SIG-M5 treated with dmso at 0.1 percent for 504 hours (cell line): ENCODE data around the gene ASIC1.

Experiments used
- DNase-seq: peaks from one replicate; lab custom pipeline; 2025; ENCODE audit not compliant: unreplicated experiment; lab: John Stamatoyannopoulos, UW

Gene ASIC1

DNA sequence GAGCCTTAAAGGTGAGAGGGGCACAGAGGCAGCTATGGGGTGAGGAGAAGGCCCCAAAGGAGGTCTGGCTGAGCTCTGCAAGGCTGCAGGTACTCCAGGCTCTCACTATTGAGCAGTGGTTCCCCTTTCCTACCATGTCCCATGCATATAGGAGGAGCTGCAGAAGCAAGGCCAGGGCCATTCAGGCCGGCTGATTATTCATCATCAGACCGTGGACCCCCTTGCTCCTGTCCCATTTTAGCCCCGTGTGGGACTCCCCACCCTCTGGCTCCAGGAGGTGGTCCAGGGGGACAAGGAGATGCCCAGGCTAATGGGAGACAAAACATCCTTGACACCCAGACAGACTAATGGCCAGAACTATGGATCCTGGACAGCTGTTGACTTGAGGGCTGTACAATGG lies 49.5 kb downstream of the ASIC1 start:
- DNase-seq: no peak

DNA sequence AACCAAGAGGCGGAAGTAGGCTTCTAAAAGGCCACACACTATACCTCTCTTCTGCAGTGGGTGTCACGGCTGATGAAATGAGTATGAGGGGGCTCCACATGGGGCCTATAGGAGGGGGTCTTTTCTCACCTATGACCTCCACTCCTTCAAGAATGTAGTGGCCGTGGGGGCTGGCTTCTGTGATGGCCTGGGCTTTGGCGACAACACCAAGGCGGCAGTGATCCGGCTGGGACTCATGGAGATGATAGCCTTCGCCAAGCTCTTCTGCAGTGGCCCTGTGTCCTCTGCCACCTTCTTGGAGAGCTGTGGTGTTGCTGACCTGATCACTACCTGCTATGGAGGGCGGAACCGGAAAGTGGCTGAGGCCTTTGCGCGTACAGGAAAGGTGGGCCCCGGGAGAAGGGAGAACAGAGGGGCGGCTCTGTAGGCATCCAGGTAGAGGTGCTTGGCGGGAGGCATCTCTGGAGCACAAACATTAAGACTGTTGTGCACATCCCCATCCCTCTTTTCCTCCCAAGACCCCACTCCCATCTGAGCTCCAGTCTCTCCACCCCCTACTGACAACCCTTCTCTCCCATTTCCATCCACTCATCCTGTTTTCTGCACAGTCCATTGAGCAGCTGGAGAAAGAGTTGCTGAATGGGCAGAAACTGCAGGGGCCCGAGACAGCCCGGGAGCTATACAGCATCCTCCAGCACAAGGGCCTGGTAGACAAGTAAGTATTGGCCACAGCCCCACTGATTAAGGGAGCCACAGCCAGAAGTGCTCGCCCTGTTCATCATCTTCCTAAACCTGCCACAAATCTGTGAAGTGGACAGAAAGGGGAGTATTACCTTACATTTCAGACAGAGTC lies 50.2 kb downstream of the ASIC1 start:
- DNase-seq: no peak

DNA sequence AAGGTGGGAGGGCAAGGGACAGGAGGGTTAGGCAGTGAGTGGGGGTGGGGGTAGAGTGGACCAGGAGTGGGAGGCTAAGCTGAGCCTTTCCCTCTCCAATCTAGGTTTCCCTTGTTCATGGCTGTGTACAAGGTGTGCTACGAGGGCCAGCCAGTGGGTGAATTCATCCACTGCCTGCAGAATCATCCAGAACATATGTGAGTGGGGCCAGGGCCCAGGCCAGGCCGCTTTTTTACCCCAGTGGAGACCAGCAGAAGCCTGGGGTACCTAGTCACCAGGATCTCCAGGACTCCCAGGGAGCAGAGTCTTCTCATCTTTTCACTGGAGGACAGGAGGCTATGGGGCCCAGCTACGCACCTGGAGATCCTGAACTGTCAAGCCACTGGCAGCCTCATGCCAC lies 51.9 kb downstream of the ASIC1 start:
- no peak for DNase-seq

DNA sequence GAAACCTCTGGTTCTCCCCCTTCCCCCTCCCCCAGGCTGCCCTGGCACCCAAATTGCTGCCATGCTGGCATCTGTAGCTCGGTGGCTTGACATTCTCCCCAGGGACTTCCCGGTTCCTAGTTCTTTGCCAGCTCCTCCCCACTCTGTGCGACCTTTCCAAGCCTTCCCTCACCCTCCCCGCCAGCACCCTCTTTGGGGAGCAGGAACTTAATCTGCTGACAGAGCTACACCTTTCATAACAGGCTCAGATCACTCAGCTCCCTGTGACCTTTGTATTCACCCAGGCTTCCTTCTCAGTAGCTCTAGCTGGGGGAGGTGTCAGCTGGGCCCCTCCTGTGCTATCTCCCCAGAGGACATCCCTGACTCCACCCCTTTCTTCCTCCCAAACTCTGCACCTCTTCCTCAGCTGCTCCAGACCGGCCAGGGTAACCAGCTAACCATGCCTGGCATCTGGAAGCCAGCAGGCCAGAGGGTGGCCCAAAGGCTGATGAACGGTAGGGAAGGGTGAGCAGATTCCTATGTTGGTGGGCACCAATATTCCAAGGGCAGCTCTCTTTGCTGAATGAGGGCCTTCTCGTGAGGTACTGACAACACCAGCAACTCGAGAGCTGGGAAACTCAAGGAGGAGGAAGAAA lies 52.8 kb downstream of the ASIC1 start:
- DNase-seq: no peak

DNA sequence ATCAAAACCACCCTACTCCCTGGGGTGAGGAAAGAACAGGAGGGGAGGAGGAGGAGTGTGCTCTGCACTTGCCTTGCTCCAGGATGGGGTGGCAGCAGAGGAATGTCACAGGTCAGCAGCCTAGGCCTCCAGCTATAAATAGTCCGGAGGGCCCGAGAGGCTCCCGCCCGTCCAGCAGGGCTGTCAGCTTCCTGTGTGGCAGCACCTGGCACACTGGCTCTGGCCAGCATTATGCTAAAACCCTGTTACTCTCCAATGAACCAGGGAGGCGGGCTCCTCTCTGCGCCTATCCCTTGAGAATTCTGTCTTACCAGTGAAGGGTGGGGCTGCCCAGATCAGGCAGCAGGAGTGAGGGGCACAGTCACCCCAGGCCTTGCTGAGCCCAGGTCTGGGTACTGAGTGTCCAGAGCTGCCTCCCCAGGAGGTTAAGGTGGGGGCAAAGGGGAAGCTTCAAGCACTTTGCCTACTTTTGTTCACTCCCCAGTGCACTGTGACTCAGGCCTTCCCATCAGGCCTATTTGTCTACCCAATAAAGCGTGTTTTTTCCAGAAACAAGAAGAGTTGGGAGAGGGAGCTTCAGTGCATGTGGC lies 53.5 kb downstream of the ASIC1 start:
- peak; percentile 28 for DNase-seq

DNA sequence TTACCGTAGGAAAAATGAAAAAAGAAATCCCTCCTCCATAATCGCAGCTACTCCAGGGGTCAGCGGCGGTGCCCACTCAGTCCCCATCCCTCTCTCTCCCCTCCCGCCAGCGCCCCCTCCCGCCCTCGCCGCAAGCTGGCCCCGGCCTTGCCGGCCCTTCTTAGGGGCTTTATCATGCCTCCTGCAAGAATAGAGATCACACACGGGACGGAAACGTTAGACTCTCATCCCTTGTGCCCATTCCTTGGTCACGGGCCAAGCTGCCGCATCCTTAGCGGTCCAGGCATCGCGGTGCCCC lies 53.9 kb downstream of the ASIC1 start:
- no peak for DNase-seq

DNA sequence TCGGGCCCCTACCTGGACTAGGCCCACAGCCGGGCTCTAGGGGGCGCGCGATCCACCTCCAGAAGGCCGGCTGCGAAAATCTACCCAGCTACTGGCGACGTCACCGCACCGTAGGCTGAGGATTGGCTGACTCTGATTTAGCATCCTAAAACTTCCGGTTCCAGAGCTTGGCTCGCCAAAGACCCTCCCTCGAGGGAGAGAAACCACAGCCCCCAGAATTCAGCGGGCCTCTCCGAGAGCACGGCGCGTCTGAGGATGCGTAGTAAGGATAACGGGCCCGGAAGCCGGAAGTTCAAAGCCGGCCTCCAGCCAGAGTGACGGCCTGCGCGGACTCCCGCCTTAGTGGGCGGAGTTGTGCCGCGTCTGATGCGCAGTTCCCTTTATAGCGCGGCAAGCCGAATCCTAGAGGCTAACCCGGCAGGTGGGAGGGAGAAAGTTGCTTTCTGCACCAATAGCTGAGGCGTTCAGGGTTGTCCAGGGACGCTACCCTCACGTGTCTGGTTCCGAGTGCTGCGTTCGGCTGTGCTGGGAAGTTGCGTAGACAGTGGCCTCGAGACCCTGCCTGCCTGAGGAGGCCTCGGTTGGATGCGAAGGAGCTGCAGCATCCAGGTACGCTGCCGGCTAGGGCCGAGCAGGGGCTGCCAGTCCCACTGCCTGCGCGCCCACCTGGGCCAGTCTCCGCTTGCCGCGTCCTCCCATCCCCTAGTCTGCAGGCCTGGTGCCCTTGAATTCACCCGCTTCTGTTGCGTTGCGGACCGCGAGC lies 54.5 kb downstream of the ASIC1 start, which contains the start of gene COX14:
Gene COX14 (plus strand): TSS at position 544 of the 763 bp plus-strand sequence. CDS start 7,808 bp downstream, outside the sequence.
- DNase-seq: peak; percentile 100

DNA sequence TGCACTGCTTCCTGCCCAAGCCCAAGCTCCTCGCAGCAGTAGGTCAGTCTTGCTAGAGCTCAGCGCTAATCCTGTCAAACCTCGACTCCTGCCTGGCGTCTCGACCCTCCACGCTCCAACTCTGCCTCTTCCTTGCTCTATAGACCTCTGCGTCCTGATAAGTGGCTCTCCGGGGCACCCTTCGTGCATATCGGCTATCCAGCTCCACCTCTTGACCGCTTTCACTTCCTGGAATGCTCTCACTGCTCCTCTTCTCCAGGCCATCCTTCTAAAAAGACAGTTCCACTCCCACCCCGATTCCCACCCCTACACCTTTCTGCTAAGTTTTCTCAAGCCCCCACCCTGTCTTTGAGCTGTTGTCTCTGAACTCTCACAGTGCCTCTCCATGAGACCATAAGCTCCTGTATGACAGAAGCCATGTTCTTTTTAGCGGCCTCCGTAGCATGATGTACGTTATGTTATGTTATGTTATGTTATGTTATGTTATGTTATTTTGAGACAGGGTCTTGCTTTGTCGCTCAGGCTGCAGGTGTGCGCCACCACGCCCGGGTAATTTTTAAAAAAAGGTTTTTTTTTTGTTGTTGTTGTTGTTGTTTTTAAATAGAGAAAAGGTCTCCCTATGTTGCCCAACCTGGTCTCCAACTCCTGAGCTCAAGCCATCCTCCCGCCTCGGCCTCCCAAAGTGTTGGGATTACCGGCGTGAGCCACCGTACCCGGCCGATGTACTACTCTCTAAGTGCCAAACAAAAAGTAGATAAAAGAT lies 55.2 kb downstream of the ASIC1 start:
- DNase-seq: peak; percentile 78

DNA sequence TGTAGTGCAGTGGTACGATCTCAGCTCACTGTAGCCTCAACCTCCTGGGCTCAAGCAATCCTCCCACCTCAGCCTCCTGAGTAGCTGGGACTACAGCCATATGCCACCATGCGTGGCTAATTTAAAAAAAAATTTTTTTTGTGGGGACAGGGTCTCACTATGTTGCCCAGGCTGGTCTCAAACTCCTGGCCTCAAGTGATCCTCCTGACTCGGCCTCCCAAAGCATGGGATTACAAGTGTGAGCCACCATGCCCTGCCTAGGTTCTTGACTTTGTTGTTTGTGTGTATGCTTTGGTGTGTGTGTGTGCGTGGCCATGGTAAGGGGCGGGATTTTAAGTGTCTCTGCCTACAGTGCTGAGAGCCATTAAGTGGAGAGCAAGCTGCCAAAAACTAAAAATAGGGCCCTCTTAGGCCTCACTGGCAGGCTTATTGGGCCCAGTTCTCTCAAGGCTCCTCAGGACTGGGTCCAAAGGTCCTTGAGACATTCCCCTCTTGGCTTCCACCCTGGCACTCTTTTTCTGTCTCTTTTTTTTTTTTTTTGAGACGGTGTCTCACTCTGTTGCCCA lies 59.7 kb downstream of the ASIC1 start:
- no peak for DNase-seq

DNA sequence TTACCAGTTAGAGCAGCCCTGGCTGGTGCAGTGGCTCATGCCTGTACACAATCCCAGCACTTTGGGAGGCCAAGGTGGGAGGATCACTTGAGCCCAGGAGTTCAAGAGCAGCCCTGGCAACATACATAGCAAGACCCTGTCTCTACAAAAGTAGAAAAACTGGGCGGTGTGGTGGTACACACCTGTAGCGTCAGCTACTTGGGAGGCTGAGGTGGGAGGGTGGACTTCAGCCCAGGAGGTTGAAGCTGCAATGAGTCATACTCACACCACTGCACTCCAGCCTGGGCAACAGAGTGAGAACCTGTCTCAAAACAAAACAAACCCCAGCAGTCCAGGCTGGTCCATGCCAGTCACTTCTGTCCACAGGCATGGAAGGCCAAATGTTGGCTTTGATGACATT lies 62.0 kb downstream of the ASIC1 start:
- DNase-seq: no peak

DNA sequence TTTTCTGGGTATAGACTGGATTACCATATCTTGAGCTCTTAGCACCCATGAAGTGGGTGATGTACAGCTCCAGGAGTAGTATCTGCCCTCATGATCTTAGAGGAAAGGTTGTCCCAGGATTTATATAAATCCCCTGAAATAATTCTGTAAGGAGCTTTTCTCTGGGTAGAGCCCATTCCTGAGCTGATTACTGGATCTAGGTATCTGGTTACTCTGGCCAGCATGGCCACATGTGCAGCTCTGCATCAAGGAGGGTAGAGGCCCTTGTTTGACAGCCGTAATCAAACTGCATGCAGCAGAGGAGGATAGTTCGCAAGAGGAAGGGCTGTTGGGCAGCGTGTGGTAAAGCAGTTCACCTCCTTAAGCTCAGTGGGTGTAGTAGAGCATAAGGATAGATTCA lies 63.1 kb downstream of the ASIC1 start:
- no peak for DNase-seq

DNA sequence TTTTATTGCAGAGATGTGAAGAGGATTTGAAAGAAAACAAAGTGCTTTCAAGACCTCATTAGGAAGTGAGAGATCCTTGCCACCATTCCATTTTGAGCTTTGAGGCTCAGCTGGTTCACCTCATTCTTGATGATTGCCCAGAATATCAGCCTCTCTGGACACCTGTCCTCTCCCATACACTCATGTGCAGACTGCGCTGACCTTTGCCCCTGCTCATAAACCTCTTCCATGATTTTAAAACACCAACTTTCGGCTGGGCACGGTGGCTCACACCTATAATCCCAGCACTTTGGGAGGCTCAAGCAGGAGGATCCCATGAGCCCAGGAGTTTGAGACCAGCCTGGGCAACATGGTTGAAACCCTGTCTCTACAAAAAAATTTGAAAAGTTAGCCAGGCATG lies 63.6 kb downstream of the ASIC1 start:
- DNase-seq: no peak

DNA sequence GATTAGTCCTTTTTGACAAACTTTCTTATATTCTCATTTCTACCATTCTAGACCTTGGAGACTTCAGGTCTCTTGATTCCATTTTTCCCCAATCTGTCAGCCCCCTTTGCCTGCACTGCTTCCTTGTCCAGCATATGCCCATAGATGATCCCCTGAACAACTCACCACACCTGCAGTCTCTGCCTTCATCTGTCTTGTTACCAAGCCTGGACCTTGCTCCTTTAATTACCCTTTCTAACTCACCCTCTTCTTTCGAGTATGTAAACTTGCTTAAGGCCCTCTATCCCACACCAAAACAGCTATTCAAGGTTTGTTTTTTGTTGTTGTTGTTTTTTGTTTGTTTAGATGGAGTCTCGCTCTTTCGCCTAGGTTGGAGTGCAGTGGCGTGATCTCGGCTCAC lies 64.2 kb downstream of the ASIC1 start:
- no peak for DNase-seq

DNA sequence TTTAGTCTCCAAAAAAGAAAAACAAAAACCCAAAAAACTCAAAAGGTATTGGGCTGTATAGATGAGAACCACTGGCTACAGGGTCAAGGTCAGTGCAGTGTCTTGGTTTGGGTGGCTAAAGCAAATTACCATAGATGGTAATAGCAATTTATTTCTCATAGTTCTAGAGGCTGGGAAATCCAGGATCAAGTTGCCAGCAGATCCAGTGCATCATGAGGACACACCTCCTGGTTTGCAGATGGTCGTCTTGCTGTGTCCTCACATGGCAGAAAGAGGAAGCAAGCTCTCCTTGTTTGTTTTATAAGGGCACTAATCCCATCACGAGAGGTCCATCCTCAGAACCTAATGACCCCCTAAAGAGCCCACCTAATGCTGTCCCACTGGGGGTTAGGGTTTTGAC lies 65.8 kb downstream of the ASIC1 start:
- no peak for DNase-seq

DNA sequence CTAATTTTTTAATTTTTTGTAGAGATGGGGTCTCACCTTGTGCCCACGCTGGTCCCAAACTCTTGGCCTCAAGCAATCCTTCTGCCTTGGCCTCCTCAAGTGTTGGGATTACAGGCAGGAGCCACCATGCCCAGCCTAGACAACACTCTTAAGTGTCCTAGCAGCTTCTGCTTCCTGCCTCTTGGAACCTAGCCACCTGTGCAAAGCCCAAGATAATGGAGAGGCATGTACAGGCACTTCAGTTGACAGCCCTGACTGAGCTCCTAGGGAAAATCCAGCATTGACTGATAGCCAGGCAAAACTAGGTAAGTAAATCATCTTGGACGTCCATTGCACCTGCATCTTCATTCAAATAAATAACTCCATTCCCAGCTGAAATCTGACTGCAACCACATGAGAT lies 70.2 kb downstream of the ASIC1 start:
- no peak for DNase-seq

DNA sequence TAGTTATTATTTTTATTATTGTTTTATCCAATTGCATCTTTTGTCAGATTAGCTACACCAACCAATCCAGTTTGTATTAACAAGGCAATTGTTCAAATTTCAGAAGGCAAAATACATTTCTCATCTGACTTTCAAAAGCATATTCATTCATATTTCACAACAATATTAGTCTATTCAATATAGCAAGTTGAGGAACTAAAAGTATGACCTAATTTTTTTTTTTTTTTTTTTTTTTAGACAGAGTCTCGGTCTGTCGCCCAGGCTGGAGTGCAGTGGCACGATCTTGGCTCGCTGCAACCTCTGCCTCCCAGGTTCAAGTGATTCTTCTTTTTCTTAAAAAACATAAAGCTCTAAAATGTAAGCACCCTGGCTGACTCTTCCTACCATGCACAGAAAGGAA lies 71.9 kb downstream of the ASIC1 start:
- no peak for DNase-seq

DNA sequence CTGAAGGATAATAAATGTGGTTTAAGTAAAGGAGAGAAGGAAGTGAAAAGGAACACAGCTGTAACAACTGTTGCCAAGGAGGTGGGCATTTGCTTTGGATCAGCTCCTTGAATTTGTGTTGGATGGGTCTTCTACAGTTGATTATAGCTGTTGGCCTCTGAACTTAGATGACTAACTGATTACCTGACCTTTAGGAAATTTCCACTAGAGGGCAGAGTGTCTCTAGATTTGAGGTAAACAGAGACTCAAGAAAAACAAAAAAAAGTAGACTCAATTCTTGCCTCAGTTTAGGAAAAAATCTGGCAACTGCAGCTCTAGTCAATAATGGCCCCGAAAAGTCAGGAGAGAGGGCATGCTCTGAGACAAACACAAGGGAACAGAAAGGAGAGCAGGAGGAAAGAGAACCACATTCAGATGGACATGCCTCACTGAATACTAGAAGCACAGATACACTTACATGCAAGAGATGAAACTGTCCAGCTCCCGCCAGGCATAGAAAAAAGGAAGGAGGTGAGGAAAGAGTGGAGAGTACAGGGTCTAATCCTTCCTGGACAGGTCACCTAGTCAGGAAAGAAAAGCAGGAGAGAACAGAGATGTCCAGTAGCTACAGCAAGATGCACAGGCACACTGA lies 75.2 kb downstream of the ASIC1 start:
- no peak for DNase-seq
